GM12872 (cell line): Measurements from ENCODE around the gene LRP11.

Experiments used
- TF ChIP-seq, protein P1 (sequence below): IDR thresholded peaks from 3 replicates; pipeline ENCODE4 v1.5.1; 2011; ENCODE audit warnings: low read depth, mild to moderate bottlenecking, low read length, moderate library complexity; ENCODE audit not compliant: insufficient read depth

Gene LRP11

DNA sequence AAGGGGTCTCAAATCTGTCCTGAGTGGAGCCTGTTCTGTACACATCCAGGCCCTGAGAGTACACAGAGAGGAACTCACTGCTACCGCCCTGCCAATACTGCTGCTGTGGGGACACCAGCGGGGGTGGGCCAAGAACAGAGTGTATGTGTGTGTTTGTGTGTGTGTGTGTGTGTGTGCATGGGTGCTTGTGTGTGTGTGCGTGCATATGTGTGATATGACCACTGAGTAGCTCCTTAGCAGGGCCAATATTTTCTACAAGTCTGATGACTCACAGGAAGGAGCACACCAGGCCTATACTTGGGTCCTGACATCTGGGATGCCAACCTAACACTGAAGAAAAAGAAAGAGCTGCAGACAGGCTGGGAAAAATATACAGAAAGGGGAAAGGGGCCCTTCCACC is 32.3 kb upstream of the LRP11 start:
- TF ChIP-seq, protein P1, sequence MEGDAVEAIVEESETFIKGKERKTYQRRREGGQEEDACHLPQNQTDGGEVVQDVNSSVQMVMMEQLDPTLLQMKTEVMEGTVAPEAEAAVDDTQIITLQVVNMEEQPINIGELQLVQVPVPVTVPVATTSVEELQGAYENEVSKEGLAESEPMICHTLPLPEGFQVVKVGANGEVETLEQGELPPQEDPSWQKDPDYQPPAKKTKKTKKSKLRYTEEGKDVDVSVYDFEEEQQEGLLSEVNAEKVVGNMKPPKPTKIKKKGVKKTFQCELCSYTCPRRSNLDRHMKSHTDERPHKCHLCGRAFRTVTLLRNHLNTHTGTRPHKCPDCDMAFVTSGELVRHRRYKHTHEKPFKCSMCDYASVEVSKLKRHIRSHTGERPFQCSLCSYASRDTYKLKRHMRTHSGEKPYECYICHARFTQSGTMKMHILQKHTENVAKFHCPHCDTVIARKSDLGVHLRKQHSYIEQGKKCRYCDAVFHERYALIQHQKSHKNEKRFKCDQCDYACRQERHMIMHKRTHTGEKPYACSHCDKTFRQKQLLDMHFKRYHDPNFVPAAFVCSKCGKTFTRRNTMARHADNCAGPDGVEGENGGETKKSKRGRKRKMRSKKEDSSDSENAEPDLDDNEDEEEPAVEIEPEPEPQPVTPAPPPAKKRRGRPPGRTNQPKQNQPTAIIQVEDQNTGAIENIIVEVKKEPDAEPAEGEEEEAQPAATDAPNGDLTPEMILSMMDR: no peak

- TF ChIP-seq, protein P1: no peak
These were observed 31.7 kb upstream of the LRP11 start for GRCh38 chr6:149895833-149896271.

GRCh38 chr6:149895048-149895590 is 31.0 kb upstream of the LRP11 start:
- TF ChIP-seq, protein P1: no peak

DNA sequence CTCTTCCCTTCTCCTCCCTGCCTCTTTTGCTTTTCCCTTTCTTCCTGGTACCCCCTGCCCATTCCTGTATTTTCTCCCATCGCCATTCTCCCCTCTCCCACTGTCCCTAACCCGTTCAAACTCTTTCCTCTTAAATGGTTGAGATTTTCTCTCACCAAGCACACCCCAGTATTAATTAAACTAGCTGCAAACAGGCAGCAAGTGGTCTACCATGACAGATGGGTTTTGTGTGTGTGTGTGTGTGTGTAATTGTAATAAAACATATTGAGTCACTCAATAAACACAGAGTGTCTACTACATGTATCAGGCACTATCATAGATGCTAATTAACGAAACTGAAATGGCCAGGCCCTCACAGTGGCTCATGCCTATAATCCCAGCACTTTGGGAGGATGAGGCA is 27.1 kb upstream of the LRP11 start:
- TF ChIP-seq, protein P1: no peak

DNA sequence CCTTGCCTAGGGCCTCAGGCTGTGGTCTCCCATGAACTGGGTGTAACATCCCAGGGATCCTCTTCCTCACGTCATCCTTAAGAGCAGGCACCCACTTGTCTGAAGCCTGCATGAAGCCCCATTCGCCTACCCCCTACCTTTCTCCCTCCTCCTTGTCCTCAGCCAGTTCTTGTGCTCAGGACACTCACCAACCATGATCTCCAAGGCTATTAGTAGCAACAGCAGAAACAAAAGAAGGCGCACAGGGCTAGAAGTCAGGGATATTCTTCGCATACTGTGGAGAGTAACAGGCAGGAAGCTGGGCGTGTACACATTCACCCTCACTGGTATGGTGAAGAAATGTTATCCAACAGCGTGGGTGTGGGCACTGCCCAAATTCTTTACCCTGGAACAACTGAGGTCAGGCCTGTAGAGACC is 26.5 kb upstream of the LRP11 start:
- TF ChIP-seq, protein P1: no peak

- TF ChIP-seq, protein P1: no peak
These were observed 25.2 kb upstream of the LRP11 start for GRCh38 chr6:149889326-149889725.

- TF ChIP-seq, protein P1: no peak
These were observed 24.5 kb upstream of the LRP11 start for GRCh38 chr6:149888659-149889058.
